GM11168 (cell line): ENCODE results near the gene SARNP.
"Not testable (repeated sequence)": the region's sequence is repeated elsewhere in the genome, so short reads cannot be mapped to it uniquely, and the experiment has no call there.

ENCODE experiments used
- in situ Hi-C: fragments of 300-500 bp; cut with MboI; formaldehyde crosslinking; loops from one replicate; pipeline ENCODE4 v1.12.0; 2022; ENCODE audit warnings: low sequenced_read_pairs; ENCODE audit not compliant: unreplicated experiment

Gene SARNP

DNA sequence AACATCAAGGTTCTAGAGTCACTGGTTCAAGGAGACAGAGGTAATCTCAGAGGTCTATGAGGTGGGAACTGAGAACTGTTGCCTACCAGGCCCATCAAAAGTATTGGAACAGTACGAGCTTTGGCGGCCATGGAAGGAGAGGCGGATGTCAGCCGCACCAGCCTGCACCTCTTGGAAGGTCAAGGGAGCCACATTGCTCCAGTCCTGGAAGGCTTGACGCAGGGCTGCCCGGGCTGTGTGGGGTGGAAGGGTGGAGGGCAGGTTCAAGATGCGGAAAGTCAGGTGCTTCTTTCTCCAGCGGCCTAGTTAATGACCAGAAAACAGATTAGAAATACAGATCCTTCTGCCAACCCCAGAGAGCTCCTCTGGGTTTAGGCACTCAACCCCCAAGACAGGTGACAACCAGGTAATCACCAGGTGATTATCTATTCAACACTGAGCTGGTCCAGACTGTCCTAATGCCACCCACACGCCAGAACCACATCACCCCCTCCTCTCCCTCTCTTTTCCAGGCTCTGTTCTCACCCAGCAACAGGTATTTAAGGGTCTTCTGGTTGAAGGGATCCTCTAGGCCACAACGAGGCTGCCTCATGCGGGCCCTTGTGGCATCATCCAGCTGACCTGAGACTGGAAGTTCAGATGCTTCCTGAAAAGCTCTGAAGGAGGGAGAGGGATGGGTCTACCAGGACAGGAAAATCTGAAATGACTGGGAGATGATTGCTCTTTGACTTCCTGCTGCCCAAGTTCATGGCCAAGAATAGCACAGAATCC lies 23.2 kb upstream of the SARNP start:
- in situ Hi-C loops = no loop called here

DNA sequence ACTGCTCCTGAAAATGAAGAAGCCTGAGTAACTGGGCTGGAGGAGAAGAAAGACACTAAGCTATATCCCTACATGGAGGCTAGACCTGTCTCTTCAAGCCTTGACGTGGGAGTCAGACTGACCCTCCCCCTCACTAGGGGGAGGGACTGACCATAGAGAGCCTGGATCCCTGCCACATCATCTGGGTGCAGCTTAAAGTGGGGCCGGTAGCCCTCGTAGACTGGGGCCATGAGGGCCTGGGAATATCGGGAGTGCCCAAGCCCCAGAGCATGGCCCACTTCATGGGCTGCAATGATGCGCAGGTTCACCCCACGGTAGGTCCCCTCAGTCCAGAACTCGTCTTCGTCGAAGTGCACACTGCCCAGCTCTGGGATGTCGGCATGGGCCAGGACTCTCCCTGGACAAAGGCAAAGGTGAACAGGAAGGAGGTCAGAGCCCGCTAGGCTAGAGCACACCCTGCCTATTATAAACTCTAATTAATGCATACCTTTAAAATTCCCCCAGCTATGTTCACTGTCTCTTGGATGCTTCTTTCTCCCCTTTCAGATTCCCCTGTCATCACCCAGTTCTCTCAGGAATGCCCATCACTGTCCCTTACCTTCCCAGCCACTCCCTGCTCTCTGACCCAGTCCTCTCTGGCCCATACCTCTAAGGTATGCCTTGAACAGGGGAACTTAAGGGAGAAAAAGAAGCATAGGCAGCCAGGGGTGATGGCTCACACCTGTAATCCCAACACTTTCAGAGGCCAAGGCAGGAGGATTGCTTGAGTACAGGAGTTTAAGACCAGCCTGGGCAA lies 22.0 kb upstream of the SARNP start:
- in situ Hi-C loops = no loop called here

DNA sequence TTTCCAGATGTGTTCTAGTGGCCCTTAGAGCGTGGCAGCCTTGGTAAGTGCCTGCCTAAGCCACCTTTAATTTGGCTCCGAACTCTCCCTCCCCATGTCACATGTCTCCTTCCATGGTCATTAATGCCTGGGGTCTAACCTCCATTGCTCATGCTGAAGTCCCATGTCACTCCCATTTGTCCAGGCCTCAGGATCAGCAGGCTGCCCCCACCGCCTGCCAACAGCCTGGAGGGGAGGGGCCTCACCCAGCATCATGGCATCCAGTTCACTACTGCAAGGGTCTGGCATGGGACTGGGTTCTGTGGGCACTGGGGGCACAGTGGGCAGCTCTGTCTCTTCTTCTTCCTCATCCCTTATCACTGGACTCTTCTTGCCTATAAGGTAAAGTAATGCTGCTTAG lies 20.8 kb upstream of the SARNP start:
- in situ Hi-C loops = no loop called here

DNA sequence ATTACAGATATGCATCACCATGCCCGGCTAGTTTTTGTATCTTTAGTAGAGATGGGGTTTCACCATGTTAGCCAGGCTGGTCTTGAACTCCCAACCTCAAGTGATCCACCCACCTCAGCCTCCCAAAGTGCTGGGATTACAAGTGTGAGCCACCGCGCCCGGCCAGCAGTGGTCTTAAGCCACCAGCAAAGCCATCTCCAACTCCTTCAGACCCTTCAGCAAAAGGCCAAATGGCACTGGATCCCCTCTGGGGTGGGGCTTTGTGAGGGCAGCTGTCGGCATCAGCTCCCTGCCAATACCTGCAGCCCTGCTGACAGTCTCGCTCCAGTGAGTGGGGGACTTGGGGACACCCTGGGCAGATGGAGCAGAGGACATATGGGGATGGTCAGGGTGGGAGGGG lies 16.9 kb upstream of the SARNP start:
- in situ Hi-C loops = not testable (repeated sequence)

DNA sequence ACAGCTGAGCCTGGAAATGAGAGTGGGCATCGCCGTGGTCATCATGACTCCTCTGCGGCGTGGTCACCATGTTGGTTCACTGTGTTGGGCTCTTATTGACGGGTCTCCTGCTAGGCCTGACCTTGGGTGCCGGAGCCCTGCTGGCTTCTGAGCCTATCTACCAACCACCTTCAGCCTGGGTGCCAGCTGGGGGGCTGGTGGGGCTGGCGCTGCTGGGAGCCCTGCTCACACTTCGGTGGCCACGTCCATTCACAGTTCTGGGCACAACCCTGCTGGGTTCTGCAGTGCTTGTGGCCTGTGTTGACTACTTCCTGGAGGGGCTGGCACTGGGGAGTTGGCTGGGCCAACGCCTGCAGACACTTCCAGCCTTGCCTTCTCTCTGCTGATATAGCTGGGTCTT lies 15.5 kb upstream of the SARNP start:
- in situ Hi-C loops = no loop called here

DNA sequence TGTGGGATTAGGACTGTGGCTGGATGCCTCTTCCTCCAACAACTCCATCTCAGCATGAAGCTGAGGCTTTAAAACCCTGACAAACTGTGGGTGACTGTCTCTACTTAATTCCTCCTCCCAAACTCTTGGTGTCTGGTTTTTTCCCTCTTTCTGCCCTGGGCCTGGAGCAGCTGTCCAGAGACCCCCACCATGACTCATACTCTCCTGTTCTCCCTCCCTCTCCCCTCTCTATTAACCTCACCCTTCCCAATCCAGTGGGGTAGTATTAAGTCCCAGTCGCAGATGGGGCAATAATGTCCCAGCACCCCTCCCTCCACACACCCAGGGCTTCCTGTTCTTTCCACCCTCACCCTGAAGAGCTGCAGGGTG lies 13.9 kb upstream of the SARNP start:
- in situ Hi-C loops = no loop called here

DNA sequence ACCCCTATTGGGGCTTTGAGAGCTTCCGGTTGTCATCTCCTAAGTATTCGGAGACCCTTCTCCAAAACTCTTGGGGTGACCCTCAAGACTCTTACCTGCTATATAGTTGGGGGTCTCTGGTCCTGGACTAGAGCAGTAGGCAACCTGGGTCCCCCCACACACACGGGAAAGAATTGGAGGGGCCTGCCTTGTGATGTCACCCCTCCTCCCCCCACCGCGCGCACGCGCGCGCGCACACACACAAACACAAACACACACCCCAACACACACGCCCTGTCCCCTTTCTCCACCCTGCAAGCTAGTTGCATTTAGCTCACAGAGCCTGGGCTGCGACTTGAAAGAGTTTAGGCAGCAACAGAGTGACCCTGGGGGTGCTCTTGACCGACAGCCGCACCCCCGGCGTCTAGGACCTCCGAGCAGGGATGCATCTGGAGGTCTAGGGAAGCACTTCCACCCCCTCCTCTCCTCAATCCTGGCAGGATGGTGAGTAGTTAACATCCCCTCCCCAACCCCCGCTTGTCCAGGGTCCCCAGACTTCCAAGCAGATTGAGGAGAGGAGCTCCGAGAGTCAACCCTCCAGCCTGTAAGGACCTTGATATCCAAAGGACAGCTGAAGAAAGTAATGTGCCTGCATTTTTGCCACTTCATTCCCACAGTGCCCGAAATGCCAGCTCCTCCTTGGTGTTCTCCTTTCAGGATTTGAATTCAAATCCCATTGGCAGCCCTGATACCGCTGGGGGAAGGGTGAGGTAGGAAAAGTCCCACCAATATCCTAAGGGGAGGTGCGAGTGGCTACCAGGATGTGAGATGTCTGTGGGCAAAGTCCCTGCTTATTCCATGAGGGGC lies 13.3 kb upstream of the SARNP start:
- in situ Hi-C loops = no loop called here

DNA sequence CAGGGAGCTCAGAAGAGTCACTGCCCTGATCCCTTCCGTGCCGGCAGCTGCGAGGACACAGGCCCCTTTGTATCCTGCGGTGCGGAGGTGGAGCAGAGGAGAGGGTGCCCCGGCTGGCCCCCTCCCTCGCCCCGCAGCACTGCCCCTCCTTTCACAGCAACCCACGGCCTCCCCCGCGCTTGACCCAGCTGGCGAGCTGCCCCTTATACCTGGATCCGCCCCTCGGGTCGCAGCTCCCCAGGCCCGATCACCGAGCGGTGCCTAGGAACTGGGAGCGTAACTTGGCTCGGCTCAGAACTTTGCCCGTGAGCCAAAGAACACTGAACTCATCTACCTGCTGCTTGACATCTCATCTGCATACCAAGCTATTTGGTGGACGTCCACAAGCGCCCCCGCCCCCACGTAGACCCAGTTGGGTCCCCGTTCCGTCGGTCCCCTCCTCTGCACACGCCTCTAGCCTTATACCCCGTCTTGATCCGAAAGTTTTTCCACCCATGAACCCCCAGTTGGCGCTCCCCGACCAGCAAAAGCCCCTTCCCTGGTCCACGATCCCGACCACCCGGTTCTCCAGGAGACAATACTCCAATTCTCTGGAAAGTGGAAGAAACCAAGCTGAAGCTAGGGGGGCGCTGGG lies 12.6 kb upstream of the SARNP start:
- in situ Hi-C loops = no loop called here

DNA sequence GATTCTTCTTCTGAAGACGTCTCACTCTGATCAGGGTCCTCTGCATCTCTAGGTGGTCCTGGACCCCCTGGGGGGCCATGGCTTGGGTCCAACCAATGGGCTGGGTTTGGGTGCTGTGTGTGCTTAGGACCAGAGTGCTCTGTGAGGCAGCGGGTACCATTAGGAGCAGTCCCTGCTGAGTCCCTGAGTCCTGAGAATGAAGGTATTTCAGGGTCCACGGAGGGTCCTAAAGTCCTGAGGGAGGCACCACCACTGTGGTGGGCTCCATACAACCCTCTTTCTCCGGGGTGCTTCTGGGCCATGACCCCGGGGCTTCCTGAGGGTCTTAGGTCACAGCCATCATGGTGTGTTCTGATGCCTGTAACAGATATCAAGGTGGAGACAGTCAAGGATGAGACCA lies 10.8 kb upstream of the SARNP start:
- in situ Hi-C loops = no loop called here

DNA sequence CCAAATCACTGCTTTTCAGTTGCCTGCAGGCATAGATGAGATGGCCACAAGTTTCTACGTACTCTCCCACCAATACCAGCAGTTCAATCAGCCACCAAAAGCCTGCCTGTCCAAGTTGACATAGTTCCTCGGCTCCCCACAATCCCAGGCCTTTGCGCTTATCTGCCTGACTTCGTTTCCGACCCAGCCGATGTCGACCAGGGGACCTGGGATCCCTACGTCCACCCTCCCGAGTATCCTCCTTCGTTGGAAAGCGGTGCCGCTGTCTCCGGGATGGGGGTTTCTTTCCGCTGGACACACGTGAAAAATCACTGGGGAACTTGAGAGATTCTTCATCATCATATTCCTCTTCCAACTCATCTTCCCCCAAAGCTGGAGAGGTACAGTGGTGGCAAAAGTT lies 10.3 kb upstream of the SARNP start:
- in situ Hi-C loops = no loop called here

DNA sequence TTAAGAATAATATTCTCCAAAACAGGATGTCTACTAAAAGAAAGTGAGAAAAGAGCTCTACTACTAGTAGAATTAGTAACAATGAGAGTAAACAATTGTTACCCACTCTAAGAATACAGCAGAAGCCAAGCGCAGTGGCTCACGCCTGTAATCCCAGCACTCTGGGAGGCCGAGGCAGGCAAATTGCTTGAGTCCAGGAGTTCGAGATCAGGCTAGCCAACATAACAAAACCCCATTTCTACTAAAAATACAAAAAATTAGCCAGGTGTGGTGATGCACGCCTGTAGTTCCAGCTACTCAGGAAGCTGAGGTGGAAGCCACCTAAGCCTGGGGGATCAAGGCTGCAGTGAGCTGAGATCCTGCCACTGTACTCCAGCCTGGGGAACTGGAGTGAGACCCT lies 7.2 kb upstream of the SARNP start:
- in situ Hi-C loops = no loop called here

DNA sequence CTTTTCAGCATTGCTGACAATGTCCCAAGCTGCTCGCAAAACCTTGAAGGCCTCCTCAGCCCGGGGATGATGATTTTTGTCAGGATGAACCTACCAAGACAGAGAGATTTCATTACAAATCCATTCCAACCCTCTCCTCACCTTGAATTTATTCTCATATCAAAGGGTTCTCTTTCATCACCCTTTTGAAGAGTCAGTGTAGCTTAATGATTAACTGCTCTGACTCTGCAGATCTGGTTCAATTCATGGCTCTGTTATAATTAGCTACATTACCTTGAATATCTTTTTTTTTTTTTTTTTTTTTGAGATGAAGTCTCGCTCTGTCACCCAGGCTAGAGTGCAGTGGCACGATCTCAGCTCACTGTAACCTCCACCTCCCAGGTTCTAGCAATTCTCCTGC lies 5.9 kb upstream of the SARNP start:
- in situ Hi-C loops = no loop called here

DNA sequence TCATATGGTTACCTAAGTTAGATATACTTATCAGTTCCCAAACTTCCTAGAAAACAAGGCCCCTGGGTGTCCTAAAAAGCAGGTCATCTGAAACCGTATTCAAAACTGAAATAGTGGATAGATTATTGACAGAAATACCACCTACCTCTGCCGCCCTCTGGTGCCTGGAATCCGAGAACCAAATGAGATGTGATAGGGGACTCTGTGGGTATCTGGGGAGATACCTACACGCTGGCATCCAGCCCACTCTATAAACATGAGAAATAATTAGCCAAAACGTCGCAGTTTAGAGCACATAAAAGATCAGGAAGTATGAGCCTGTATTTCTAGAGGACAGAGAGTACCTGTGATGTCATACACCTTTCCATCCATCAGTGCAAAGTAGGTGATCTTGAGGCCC lies 4.7 kb upstream of the SARNP start:
- in situ Hi-C loops = no loop called here

DNA sequence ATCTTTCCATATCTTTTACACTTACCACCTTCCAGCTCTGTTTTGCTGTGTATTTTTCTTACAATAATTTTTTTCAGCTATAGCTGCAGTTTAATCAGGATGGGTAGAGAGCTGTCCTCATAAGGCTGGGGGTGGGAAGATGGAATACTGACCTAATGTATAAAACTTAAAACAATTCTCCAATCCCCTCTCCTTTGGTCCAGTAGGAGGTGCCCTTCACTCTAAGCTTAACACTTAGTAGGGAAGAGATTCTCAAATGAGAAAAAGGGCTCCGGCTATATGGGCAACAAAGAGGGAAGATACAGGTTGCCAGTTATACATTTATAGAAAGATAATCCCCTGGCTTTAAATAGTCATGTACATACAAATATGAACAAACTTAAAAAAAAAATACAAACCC lies 3.2 kb upstream of the SARNP start:
- in situ Hi-C loops = no loop called here

DNA sequence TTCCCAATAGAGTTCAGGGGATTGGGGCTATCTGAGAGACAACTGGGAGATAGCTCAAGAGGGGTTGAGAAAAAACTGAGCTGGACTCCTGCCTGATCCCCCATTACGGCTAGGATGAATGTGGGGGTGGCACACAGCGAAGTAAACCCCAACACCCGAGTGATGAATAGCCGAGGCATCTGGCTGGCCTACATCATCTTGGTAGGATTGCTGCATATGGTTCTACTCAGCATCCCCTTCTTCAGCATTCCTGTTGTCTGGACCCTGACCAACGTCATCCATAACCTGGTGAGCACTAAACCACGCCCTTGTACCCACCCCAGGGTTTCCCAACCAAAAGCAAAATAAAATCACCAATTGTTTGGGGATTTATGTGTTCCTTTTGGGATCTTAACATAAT lies 1.4 kb upstream of the SARNP start:
- in situ Hi-C loops = no loop called here

DNA sequence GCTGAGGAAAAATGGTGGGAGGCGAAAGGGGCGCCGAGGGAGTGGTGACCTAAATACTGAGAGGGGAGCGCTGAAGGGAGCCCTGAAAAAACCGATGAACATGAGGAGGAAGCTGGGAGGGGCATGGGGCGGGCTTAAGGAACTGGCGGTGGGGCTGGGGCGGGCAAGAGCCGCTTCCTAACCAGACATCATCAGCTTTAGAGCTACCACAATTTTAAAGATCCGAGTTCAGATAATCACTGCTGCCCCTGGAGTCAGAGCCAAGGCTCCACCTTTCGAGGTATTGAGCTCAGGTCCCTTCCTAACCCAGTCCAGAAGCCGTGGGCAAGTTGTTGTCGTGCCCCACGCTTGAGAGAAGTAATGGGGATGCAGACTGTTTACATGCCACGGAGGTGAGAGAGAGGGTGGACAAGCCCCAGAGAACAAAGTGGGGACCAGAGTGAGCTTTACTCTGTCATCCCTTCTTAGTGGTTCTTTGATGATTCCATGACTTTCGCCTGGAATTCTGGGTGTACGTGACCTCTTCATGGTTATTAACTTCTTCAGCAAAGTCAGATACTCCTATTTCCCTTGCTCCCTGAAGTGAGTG lies 710 bp upstream of the SARNP start:
- in situ Hi-C loops = no loop called here

DNA sequence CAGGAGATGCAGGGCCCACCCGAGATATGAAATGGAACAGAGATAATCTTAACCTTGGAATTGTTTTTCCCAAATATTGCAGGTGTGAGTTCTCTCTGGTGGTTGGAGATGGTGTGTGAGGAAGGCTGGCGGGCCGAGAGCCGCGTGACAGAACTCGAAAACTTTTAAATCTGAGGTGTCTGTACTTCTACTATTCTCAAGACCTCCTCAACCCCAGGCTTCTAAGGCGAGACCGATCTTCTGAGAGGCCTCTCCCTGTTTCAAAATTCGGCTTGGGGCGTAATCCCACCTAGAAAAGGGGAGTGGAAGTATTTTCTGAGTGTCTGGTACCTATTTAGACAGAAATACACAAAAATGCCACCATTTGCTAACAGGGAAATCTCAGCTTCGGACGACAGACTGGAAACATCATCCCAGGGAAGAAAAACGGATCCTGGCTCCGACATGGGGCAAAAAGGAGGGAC lies 611 bp downstream of the SARNP start:
- in situ Hi-C loops = no loop called here

DNA sequence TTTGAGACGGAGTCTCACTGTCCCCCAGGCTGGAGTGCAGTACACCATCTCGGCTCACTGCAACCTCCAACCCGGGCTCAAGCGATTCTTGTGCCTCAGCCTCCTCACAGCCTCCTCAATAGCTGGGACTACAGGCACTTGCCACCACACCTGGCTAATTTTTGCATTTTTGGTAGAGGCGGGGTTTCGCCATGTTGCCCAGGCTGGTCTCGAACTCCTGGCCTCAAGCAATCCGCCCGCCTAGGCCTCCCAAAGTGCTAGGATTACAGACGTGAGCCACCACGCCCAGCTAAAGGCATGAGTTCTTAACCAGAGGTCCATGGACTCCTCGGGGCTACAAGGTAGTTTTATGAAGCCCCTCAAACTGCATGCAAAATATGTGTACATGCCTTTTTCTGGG lies 2.1 kb downstream of the SARNP start:
- in situ Hi-C loops = no loop called here

DNA sequence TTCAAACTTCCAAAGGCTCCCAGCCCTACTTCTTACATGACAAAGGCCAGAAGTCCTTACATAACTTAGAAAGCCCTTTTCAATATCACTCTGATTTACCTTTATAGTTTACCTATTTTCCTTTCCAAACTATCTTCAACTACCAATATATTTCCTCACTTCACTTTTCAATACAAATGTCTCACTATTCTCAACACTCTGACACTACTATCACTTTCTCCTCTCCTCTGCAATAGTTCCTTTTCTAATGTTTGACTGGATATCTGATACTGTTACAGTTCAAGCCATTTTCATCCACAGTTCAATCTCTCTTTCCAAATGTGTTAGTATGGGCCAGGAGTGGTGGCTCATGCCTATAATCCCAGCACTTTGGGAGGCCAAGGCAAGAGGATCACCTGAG lies 3.3 kb downstream of the SARNP start:
- in situ Hi-C loops = no loop called here

DNA sequence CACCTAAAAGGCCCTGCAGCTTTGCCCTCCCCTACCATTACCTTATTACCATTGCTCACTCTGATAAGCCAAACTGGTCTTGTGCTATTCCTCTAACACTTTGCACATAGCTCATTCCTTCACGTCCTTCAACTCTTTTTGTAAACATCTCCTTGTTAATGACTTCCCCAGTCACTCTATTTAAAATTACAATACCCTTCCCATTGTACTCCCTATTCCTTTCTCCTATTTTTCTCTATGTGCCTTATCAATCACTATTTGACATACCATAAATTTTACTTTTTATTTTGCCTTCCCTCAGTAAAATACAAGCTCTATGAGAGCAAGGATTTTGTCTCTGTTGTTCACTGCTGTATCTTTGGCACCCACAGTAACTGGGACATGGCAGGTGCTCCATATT lies 5.4 kb downstream of the SARNP start:
- in situ Hi-C loops = no loop called here
